ENCODE measurements around the gene FGF19.
"Not testable (repeated sequence)": the region's sequence is repeated elsewhere in the genome, so short reads cannot be mapped to it uniquely, and the experiment has no call there.

The FGF19 gene

GRCh38 chr11:69695581-69695980 is 8.2 kb downstream of the FGF19 start:
- no peak for DNase-seq

GRCh38 chr11:69694781-69695180 is 9.0 kb downstream of the FGF19 start:
- DNase-seq = no peak

- DNase-seq = no peak
Observed at GRCh38 chr11:69692422-69692821, 11.4 kb downstream of the FGF19 start.

- no peak for DNase-seq
Observed at GRCh38 chr11:69691463-69691862, 12.4 kb downstream of the FGF19 start.

- DNase-seq = no peak
Observed at GRCh38 chr11:69689484-69690319, 14.1 kb downstream of the FGF19 start.

- DNase-seq = not testable (repeated sequence)
Observed at GRCh38 chr11:69687969-69688771, 15.7 kb downstream of the FGF19 start.

- DNase-seq = no peak
Observed at GRCh38 chr11:69686856-69687255, 17.0 kb downstream of the FGF19 start.

- DNase-seq = no peak
Observed at GRCh38 chr11:69686452-69686851, 17.4 kb downstream of the FGF19 start.

GRCh38 chr11:69685348-69685747 is 18.5 kb downstream of the FGF19 start:
- DNase-seq = no peak

GRCh38 chr11:69684651-69685050 is 19.2 kb downstream of the FGF19 start:
- no peak for DNase-seq

GRCh38 chr11:69683764-69684333 is 20.0 kb downstream of the FGF19 start:
- no peak for DNase-seq

- no peak for DNase-seq
Observed at GRCh38 chr11:69682681-69683326, 21.0 kb downstream of the FGF19 start.

- DNase-seq = no peak
Observed at GRCh38 chr11:69682221-69682620, 21.6 kb downstream of the FGF19 start.

GRCh38 chr11:69680688-69681087 is 23.1 kb downstream of the FGF19 start:
- DNase-seq = no peak

- DNase-seq = no peak
Observed at GRCh38 chr11:69677749-69678148, 26.1 kb downstream of the FGF19 start.

GRCh38 chr11:69674886-69675714 is 28.7 kb downstream of the FGF19 start, which contains the start of gene LTO1:
TSS of gene LTO1 (minus strand) at chr11:69675353. CDS start at chr11:69675239, 114 bp downstream.
- peak; percentile 79 for DNase-seq

GRCh38 chr11:69674267-69674885 is 29.4 kb downstream of the FGF19 start:
- no peak for DNase-seq

GRCh38 chr11:69671734-69672465 is 31.9 kb downstream of the FGF19 start:
- no peak for DNase-seq

- DNase-seq = peak; percentile 69
Observed at GRCh38 chr11:69670158-69670845, 33.5 kb downstream of the FGF19 start.

GRCh38 chr11:69669486-69669885 is 34.3 kb downstream of the FGF19 start:
- no peak for DNase-seq

Measured in DMS153 (cell line).